ENCODE data around the gene TMEM52.

GRCh38 chr1:1898246-1898933 is 20.7 kb downstream of the TMEM52 start:
- TF ChIP-seq CTCF (IDR thresholded peaks at IDR 0.05; ENCODE audit: extremely low read depth in 1 of 2, insufficient read depth in 1 of 2, low read depth in 1 of 2, low read length in 2 of 2) = no peak
- TF ChIP-seq POLR2AphosphoS5 (IDR thresholded peaks at IDR 0.05; ENCODE audit: insufficient read depth, low read depth, low read length) = no peak
- TF ChIP-seq POLR2A (IDR thresholded peaks at IDR 0.05; ENCODE audit: low read depth, low read length) = no peak
- TF ChIP-seq MAX (IDR thresholded peaks at IDR 0.05; ENCODE audit: insufficient read depth, insufficient read length) = no peak
- no peak for TF ChIP-seq MYC (IDR thresholded peaks at IDR 0.05; ENCODE audit: low read depth, low read length)
